H9 (cell line): Measurements from ENCODE around the gene GRIPAP1. TPM values are rescaled to one million over a fixed set of nuclear protein-coding genes. Genes with fewer than 3 reads are reported as not detected.

Source experiments
- DNase-seq: peaks from one replicate; pipeline ENCODE4 v3.0.0-alpha.2; 2017
- H2AFZ ChIP-seq: one replicate; pipeline ENCODE4 v1.6.1; 2013; ENCODE audit warnings: mild to moderate bottlenecking, low read length, control low read depth, moderate library complexity
- H2AK5ac ChIP-seq: 2 replicates; pipeline ENCODE4 v1.6.1; 2013; ENCODE audit warnings: low read length, control low read depth, mixed read lengths; ENCODE audit not compliant: insufficient read length
- H2BK120ac ChIP-seq: one replicate; pipeline ENCODE4 v1.6.1; 2013; ENCODE audit warnings: low read depth, mild to moderate bottlenecking, low read length, control low read depth, inconsistent platforms; ENCODE audit not compliant: poor library complexity, severe bottlenecking
- H2BK12ac ChIP-seq: 2 replicates; pipeline ENCODE4 v1.6.1; 2013; ENCODE audit warnings: low read length, control low read depth, mixed read lengths, low read depth; ENCODE audit not compliant: insufficient read length
- H2BK15ac ChIP-seq: 2 replicates; pipeline ENCODE4 v1.6.1; 2013; ENCODE audit warnings: low read depth, low read length, control low read depth
- H2BK20ac ChIP-seq: one replicate; pipeline ENCODE4 v1.6.1; 2013; ENCODE audit warnings: low read depth, mild to moderate bottlenecking, low read length, control low read depth, inconsistent platforms; ENCODE audit not compliant: poor library complexity, severe bottlenecking
- H2BK5ac ChIP-seq: 2 replicates; pipeline ENCODE4 v1.6.1; 2013; ENCODE audit warnings: low read length, control low read depth, mixed read lengths; ENCODE audit not compliant: insufficient read length
- H3K14ac ChIP-seq: 2 replicates; pipeline ENCODE4 v1.6.1; 2013; ENCODE audit warnings: low read length, control low read depth; ENCODE audit not compliant: insufficient read depth
- H3K18ac ChIP-seq: 2 replicates; pipeline ENCODE4 v1.6.1; 2013; ENCODE audit warnings: low read depth, mild to moderate bottlenecking, mixed read lengths, low read length, control low read depth; ENCODE audit not compliant: insufficient read length
- H3K23ac ChIP-seq: 2 replicates; pipeline ENCODE4 v1.6.1; 2013; ENCODE audit warnings: low read length, control low read depth, mixed read lengths, low read depth; ENCODE audit not compliant: insufficient read length
- H3K23me2 ChIP-seq: 2 replicates; pipeline ENCODE4 v1.6.1; 2013; ENCODE audit warnings: low read depth, mild to moderate bottlenecking, mixed read lengths, low read length, control low read depth; ENCODE audit not compliant: insufficient read length, poor library complexity, severe bottlenecking
- H3K27ac ChIP-seq: 2 replicates; pipeline ENCODE4 v1.5.1; 2013; ENCODE audit warnings: low read length, control low read depth, mixed read lengths, low read depth; ENCODE audit not compliant: insufficient read length
- H3K27me3 ChIP-seq: 2 replicates; pipeline ENCODE4 v1.6.1; 2013; ENCODE audit warnings: low read length, control low read depth, inconsistent platforms; ENCODE audit not compliant: insufficient read depth
- H3K4ac ChIP-seq: 2 replicates; pipeline ENCODE4 v1.6.1; 2013; ENCODE audit warnings: low read depth, mild to moderate bottlenecking, control low read depth, inconsistent platforms, low read length, moderate library complexity
- H3K4me1 ChIP-seq: 2 replicates; pipeline ENCODE4 v1.6.1; 2013; ENCODE audit warnings: low read length, control low read depth, inconsistent platforms; ENCODE audit not compliant: insufficient read depth
- H3K4me2 ChIP-seq: 2 replicates; pipeline ENCODE4 v1.6.1; 2013; ENCODE audit warnings: low read length, control low read depth, mixed read lengths; ENCODE audit not compliant: insufficient read length, insufficient read depth
- H3K56ac ChIP-seq: 2 replicates; pipeline ENCODE4 v1.6.1; 2013; ENCODE audit warnings: low read depth, mild to moderate bottlenecking, mixed read lengths, low read length, control low read depth; ENCODE audit not compliant: insufficient read length
- H3K79me1 ChIP-seq: 2 replicates; pipeline ENCODE4 v1.6.1; 2013; ENCODE audit warnings: low read depth, mild to moderate bottlenecking, moderate library complexity, low read length, control low read depth, inconsistent platforms; ENCODE audit not compliant: insufficient read depth, poor library complexity, severe bottlenecking
- H3K79me2 ChIP-seq: 2 replicates; pipeline ENCODE4 v1.6.1; 2013; ENCODE audit warnings: low read length, control low read depth, inconsistent platforms; ENCODE audit not compliant: insufficient read depth
- H3K9ac ChIP-seq: 2 replicates; pipeline ENCODE4 v1.6.1; 2013; ENCODE audit warnings: low read length, control low read depth, mixed read lengths; ENCODE audit not compliant: insufficient read length; ENCODE audit errors: extremely low read depth
- H3K9me3 ChIP-seq: one replicate; pipeline ENCODE4 v1.6.1; 2013; ENCODE audit warnings: low read depth, low read length, inconsistent platforms; ENCODE audit not compliant: control insufficient read depth
- H3T11ph ChIP-seq: one replicate; pipeline ENCODE4 v1.6.1; 2013; ENCODE audit warnings: mild to moderate bottlenecking, low read length, control low read depth, inconsistent platforms
- H4K20me1 ChIP-seq: one replicate; pipeline ENCODE4 v1.6.1; 2013; ENCODE audit not compliant: control insufficient read depth, insufficient read length, insufficient read depth
- H4K5ac ChIP-seq: 2 replicates; pipeline ENCODE4 v1.6.1; 2013; ENCODE audit warnings: low read depth, mild to moderate bottlenecking, mixed read lengths, low read length, control low read depth; ENCODE audit not compliant: insufficient read length
- H4K8ac ChIP-seq: replicated peaks from 2 replicates; pipeline ENCODE4 v1.6.1; 2013; ENCODE audit warnings: low read length, control low read depth, mixed read lengths, low read depth; ENCODE audit not compliant: insufficient read length
- H4K91ac ChIP-seq: 2 replicates; pipeline ENCODE4 v1.6.1; 2013; ENCODE audit warnings: low read depth, mild to moderate bottlenecking, moderate library complexity, mixed read lengths, low read length, control low read depth; ENCODE audit not compliant: insufficient read length
- H3K27ac Mint-ChIP-seq, 3 experiments: 2 replicates in 2 of 3; 3 replicates in 1 of 3; pipeline ENCODE4 v1.8.0; 2020 to 2021; ENCODE audit warnings: mixed read lengths in 3 of 3, mild to moderate bottlenecking in 1 of 3, moderate library complexity in 1 of 3
- H3K27me3 Mint-ChIP-seq: 2 replicates; pipeline ENCODE4 v1.8.0; 2021; ENCODE audit warnings: low read depth, mild to moderate bottlenecking, moderate library complexity, mixed read lengths
- H3K36me3 Mint-ChIP-seq, 3 experiments: 2 replicates in 2 of 3; 3 replicates in 1 of 3; pipeline ENCODE4 v1.8.0; 2020 to 2021; ENCODE audit warnings: low read depth in 3 of 3, mixed read lengths in 3 of 3; ENCODE audit not compliant: insufficient read depth in 1 of 3
- H3K4me1 Mint-ChIP-seq, 2 experiments: 2 replicates each; pipeline ENCODE4 v1.8.0; 2020; ENCODE audit warnings: mixed read lengths in 2 of 2
- H3K4me3 Mint-ChIP-seq, 2 experiments: 2 replicates in 1 of 2; 3 replicates in 1 of 2; pipeline ENCODE4 v1.8.0; 2020 to 2021; ENCODE audit warnings: mild to moderate bottlenecking in 2 of 2, mixed read lengths in 2 of 2, moderate library complexity in 1 of 2
- H3K9me3 Mint-ChIP-seq, 2 experiments: 2 replicates in 1 of 2; 3 replicates in 1 of 2; pipeline ENCODE4 v1.8.0; 2020; ENCODE audit warnings: mild to moderate bottlenecking in 2 of 2, mixed read lengths in 2 of 2, moderate library complexity in 1 of 2
- WGBS: extraction: QIAGEN DNeasy Blood & Tissue Kit; methylation state at CpG from one replicate; pipeline ENCODE4 v1.1.7; 2013; ENCODE audit warnings: missing lambda C conversion rate, low lambda C conversion rate, mixed read lengths; ENCODE audit not compliant: insufficient read length; ENCODE audit errors: extremely low coverage; 5-methylcytosine and 5-hydroxymethylcytosine counted together
- total RNA-seq: library from RNA; stranded (reverse); gene quantifications from 2 replicates; pipeline ENCODE4 v1.2.1, GENCODE V29; 2021
- TF ChIP-seq, protein P1 (sequence below): fragments of 200-600 bp; sonication (generic); conservative IDR thresholded peaks from 3 replicates; pipeline ENCODE4 v1.8.0; 2021; ENCODE audit warnings: antibody characterized with exemption, mild to moderate bottlenecking

The GRIPAP1 gene
- total RNA-seq, 1 experiment from 2014 or later: 71.8 TPM

DNA sequence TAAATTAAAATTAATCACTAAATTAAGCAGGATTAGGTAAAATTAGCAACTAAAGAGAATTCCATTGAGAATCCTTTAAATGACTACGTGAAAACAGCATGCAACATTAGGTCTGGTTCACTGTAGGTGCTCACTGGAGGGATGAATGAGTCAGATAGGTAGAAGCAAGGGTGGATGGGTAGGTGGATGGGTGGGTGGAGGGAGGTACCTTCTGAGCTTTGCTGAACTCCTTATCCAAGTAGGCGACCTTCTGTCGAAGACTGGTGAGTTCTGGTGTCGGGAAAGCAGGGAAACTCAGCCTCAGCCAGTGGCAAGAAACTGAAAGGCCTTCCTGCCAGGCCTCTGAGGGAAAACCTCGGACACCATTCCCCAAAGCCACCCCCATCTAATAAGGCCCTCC, 3.0 kb downstream of the GRIPAP1 start:
- peaks cover 69 to 77% of the 10 kb centered on the region in 2 experiments for H3K9me3 Mint-ChIP-seq
- H3K4me1 Mint-ChIP-seq: peaks cover 0 to 13% of the 10 kb centered on the region in 2 experiments; a peak in 2 of 4 replicates
- H3K9me3 ChIP-seq: no peaks in the 10 kb centered on the region
- H2BK5ac ChIP-seq: no peak overlapping the region
- no peak overlapping the region for H3K23ac ChIP-seq
- H3K79me2 ChIP-seq: peaks cover 2% of the 10 kb centered on the region; the same call in 1 of the 2 replicates
- no peaks in the 10 kb centered on the region for H3K23me2 ChIP-seq
- H3K4me2 ChIP-seq: no peak overlapping the region
- H3K36me3 Mint-ChIP-seq: peaks cover 38 to 59% (median 59%) of the 10 kb centered on the region in 3 experiments; a peak in 6 of 7 replicates
- H2BK15ac ChIP-seq: no peak overlapping the region
- no peak overlapping the region for H3K56ac ChIP-seq
- no peak overlapping the region for H4K8ac ChIP-seq
- H2BK12ac ChIP-seq: no peak overlapping the region
- no peaks in the 10 kb centered on the region; the same call in 1 of the 2 replicates for H3K27me3 Mint-ChIP-seq
- H3K79me1 ChIP-seq: peaks cover 2% of the 10 kb centered on the region
- no peak overlapping the region for H4K91ac ChIP-seq
- H2AFZ ChIP-seq: no peak overlapping the region
- no peak overlapping the region for H3K27ac ChIP-seq
- H3K4me3 Mint-ChIP-seq: no peak overlapping the region
- H4K5ac ChIP-seq: no peak overlapping the region
- H2AK5ac ChIP-seq: no peak overlapping the region
- TF ChIP-seq, protein P1, sequence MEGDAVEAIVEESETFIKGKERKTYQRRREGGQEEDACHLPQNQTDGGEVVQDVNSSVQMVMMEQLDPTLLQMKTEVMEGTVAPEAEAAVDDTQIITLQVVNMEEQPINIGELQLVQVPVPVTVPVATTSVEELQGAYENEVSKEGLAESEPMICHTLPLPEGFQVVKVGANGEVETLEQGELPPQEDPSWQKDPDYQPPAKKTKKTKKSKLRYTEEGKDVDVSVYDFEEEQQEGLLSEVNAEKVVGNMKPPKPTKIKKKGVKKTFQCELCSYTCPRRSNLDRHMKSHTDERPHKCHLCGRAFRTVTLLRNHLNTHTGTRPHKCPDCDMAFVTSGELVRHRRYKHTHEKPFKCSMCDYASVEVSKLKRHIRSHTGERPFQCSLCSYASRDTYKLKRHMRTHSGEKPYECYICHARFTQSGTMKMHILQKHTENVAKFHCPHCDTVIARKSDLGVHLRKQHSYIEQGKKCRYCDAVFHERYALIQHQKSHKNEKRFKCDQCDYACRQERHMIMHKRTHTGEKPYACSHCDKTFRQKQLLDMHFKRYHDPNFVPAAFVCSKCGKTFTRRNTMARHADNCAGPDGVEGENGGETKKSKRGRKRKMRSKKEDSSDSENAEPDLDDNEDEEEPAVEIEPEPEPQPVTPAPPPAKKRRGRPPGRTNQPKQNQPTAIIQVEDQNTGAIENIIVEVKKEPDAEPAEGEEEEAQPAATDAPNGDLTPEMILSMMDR: no peak
- no peak overlapping the region for H3K9ac ChIP-seq
- WGBS: no CpG with 5 or more reads among the region's 5 CpGs
- no peak overlapping the region for H3K18ac ChIP-seq
- H3K4me1 ChIP-seq: no peaks in the 10 kb centered on the region
- H2BK20ac ChIP-seq: no peak overlapping the region
- H2BK120ac ChIP-seq: no peak overlapping the region
- H3K4ac ChIP-seq: no peak overlapping the region
- no peak overlapping the region for H3K27ac Mint-ChIP-seq
- H3K27me3 ChIP-seq: no peaks in the 10 kb centered on the region
- peaks cover 2% of the 10 kb centered on the region for H4K20me1 ChIP-seq
- no peak overlapping the region for H3T11ph ChIP-seq
- no peak overlapping the region for H3K14ac ChIP-seq
- DNase-seq: no peak
